ENCODE measurements around the gene HMBS. TPM values are rescaled to one million over a fixed set of nuclear protein-coding genes. Genes with fewer than 3 reads are reported as not detected.
A peak's percentile ranks its signal among the peaks of the same experiment; 100 is the strongest.

HMBS gene
- total RNA-seq, 2 donors from 2014 or later: 9.2 to 14.3 TPM

DNA sequence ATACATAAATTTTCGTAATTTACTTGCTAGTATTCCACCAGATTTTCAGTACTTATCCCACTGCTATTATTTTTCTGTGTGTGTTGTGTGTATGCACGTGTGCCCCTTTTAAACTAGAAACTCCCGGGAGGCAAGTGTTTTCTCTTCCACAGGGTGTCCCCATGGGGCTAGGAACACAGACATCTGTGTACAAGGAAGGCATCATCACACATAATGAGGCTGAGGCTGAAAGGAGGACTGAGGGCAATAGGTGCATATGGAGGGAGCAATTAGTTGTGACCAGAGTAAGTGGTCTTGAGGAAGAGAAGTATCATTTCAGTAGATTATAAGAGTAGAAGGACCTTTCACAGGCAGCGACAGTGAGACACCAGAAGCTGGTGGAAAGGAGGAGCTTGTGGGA is 19.1 kb downstream of the HMBS start:
- Histone ChIP-seq H3K4me1 (replicated peaks) (no peaks in the 10 kb centered on the region), H3K4me3 (no peak overlapping the region), H3K27me3 (replicated peaks; ENCODE audit: insufficient read depth) (no peaks in the 10 kb centered on the region), H3K36me3 (no peaks in the 10 kb centered on the region), H3K9me3 (no peaks in the 10 kb centered on the region), H3K27ac (no peak overlapping the region)
- WGBS: 50% methylated on average over 4 of the region's 4 CpGs
- TF ChIP-seq, protein P1, sequence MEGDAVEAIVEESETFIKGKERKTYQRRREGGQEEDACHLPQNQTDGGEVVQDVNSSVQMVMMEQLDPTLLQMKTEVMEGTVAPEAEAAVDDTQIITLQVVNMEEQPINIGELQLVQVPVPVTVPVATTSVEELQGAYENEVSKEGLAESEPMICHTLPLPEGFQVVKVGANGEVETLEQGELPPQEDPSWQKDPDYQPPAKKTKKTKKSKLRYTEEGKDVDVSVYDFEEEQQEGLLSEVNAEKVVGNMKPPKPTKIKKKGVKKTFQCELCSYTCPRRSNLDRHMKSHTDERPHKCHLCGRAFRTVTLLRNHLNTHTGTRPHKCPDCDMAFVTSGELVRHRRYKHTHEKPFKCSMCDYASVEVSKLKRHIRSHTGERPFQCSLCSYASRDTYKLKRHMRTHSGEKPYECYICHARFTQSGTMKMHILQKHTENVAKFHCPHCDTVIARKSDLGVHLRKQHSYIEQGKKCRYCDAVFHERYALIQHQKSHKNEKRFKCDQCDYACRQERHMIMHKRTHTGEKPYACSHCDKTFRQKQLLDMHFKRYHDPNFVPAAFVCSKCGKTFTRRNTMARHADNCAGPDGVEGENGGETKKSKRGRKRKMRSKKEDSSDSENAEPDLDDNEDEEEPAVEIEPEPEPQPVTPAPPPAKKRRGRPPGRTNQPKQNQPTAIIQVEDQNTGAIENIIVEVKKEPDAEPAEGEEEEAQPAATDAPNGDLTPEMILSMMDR (IDR thresholded peaks at IDR 0.05): no peak
- no peak for TF ChIP-seq POLR2A (IDR thresholded peaks at IDR 0.05)
- TF ChIP-seq POLR2AphosphoS5 (IDR thresholded peaks at IDR 0.05): no peak
- intact Hi-C loops (cut with DNase I): loop anchor here (5.0 kb wide), 1 partner anchor 219 kb away; no protein-coding TSS in a partner anchor
- no peak for DNase-seq (ENCODE audit: low spot score)

DNA sequence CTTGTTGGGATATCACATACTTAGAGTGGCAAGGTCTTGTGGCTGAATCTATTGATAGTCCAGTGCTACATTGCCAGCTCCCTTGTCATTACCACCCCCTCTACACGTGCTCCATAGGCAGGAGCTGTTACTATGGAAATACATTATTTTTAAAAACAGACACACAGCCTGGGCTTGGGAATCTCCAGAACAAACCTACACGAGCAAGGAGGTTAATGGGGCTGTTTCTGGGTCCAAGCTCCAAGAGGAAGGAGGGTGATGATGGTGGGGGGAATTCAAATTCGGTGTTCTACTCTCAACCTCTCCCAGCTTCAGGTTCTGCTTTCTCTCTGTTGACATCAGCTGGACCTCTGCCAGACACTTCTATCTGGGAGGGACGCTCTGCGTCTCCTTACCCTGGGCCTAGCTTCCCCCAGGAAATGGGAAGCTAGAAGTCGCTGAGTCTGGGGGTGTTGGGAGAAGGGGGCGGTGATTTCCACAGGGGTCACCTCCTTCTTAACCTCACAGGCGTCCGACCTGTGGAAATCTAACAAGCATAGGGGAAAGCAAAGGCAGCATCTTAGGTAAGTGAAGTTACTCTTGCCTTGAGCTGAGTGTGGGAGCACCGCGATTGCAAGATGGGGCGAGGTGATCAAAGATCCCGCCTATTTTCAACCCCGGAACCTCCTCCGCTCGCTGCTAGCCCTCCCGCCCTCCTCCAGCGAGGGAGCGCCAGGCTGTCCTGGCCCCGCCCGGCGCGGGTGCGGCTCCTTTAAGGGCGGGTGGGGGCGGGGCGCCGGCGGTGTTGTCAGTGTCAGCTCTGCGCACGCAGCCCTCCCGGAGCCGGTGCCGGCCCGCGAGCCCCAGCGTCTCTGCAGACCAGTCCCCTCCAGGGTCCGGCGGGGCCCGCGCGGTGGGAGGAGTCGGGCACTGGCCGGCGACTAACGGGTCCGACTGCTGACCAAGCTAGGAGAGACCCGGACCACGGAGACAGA is 22.2 kb downstream of the HMBS start, which contains the start of gene C2CD2L:
Gene C2CD2L (plus strand): TSS at position 781 of the 974 bp plus-strand sequence. CDS start 398 bp downstream, outside the sequence.
- intact Hi-C loops (cut with DNase I): no loop called here
- DNase-seq (ENCODE audit: low spot score): peak; percentile 86
- Histone ChIP-seq H3K27ac (peak within 1 kb of the TSS; percentile 56 to 65), H3K4me3 (peak within 1 kb of the TSS; percentile 88 to 93), H3K36me3 (peaks cover 0 to 5% of the 10 kb centered on the region in 2 donors), H3K9me3 (no peaks in the 10 kb centered on the region), H3K4me1 (replicated peaks) (no peaks in the 10 kb centered on the region), H3K27me3 (replicated peaks; ENCODE audit: insufficient read depth) (no peaks in the 10 kb centered on the region)
- TF ChIP-seq POLR2AphosphoS5 (IDR thresholded peaks at IDR 0.05) (peak; percentile 79), POLR2A (IDR thresholded peaks at IDR 0.05) (peak; percentile 53)
- TF ChIP-seq, protein P1 (IDR thresholded peaks at IDR 0.05): no peak
- WGBS: 3% methylated on average over 22 of the region's 49 CpGs

DNA sequence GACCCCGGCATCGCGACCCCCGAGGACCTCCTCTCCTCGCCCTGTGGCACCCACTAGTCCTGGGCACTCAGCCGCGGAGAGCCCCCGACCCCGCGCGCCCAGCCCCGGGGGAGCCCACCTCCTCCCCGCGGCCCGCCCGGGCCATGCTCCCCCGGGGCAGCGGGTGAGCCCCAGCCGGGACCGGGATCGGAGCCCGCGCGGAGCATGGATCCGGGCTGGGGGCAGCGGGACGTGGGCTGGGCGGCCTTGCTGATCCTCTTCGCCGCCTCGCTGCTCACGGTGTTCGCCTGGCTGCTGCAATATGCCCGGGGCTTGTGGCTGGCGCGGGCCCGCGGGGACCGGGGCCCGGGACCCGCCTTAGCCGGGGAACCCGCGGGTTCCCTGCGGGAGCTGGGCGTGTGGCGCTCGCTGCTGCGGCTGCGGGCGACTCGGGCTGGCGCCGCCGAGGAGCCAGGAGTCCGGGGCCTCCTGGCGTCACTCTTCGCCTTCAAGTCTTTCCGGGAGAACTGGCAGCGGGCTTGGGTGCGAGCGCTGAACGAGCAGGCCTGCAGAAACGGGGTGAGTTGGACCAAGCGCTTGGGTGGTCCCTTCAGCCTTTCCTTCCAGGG is 23.0 kb downstream of the HMBS start:
- TF ChIP-seq POLR2A (IDR thresholded peaks at IDR 0.05): no peak
- TF ChIP-seq, protein P1 (IDR thresholded peaks at IDR 0.05): no peak
- no peak for TF ChIP-seq POLR2AphosphoS5 (IDR thresholded peaks at IDR 0.05)
- no peak for DNase-seq (ENCODE audit: low spot score)
- H3K27ac ChIP-seq: peak overlapping the region; percentile 56 to 65
- WGBS: 0% methylated on average over 29 of the region's 65 CpGs
- no peaks in the 10 kb centered on the region for H3K4me1 ChIP-seq (replicated peaks)
- H3K9me3 ChIP-seq: no peaks in the 10 kb centered on the region
- H3K36me3 ChIP-seq: peaks cover 0 to 12% of the 10 kb centered on the region in 2 donors
- no peaks in the 10 kb centered on the region for H3K27me3 ChIP-seq (replicated peaks; ENCODE audit: insufficient read depth)
- H3K4me3 ChIP-seq: peak overlapping the region; percentile 88 to 93
- intact Hi-C loops (cut with DNase I): no loop called here

DNA sequence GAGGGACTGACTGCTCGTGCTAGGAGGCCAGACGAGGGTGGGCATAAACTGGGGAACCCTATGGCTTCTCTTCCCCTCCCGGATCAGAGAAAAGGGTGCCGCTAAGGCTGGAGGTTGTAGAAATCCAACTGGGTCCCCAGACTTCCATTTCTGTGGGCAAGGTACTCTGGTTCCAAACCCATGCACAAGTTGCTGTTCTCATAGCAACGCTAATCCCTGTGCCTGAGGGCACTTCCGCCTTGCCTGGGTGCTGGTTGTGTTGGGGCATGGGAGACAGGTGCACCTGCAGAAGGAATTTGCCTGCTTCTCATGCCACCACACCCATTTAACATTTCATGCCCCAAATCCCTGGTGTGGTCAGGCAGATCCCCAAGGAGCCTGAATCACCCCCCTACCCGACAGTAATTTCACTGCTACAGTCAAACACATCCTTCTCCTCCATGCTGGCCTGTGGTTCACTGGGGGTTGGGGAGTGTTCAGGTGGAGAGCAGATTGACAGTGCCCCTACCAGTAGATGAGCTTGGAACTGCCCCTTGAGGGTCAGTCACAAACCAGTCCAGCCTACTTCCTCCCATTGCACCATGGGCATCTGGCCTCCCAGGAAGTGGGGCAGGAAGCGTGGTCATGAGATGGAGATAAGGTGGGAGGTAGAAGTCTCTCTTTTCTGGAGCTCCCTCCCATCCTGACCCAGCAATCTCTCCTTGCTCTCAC is 23.6 kb downstream of the HMBS start:
- TF ChIP-seq, protein P1 (IDR thresholded peaks at IDR 0.05): peak in 1 of 4 experiments; percentile 2
- no peak for TF ChIP-seq POLR2A (IDR thresholded peaks at IDR 0.05)
- peak; percentile 13 for TF ChIP-seq POLR2AphosphoS5 (IDR thresholded peaks at IDR 0.05)
- peak overlapping the region; percentile 56 to 65 for H3K27ac ChIP-seq
- peak; percentile 43 for DNase-seq (ENCODE audit: low spot score)
- no peaks in the 10 kb centered on the region for H3K4me1 ChIP-seq (replicated peaks)
- H3K27me3 ChIP-seq (replicated peaks; ENCODE audit: insufficient read depth): no peaks in the 10 kb centered on the region
- peak overlapping the region; percentile 88 to 93 for H3K4me3 ChIP-seq
- no peaks in the 10 kb centered on the region for H3K9me3 ChIP-seq
- peaks cover 0 to 12% of the 10 kb centered on the region in 2 donors for H3K36me3 ChIP-seq
- 20% methylated on average over 8 of the region's 8 CpGs for WGBS
- intact Hi-C loops (cut with DNase I): no loop called here

Data from prostate gland (tissue), 2 donors.